HepG2 (cell line): ENCODE measurements around the gene SLC13A3. TPM values are rescaled to one million over a fixed set of nuclear protein-coding genes. Genes with fewer than 3 reads are reported as not detected.
A peak's percentile ranks its signal among the peaks of the same experiment; 100 is the strongest.

Experiments used
- CBX5 ChIP-seq: sonication (generic); formaldehyde crosslinking; IDR thresholded peaks from 2 replicates; pipeline ENCODE4 v1.4.0; 2020; ENCODE audit warnings: missing genetic modification reagents, borderline replicate concordance
- CENPBD1 ChIP-seq: sonication (generic); formaldehyde crosslinking; IDR thresholded peaks from 2 replicates; pipeline ENCODE4 v1.8.0; 2022; ENCODE audit warnings: missing genetic modification reagents, low read depth, mild to moderate bottlenecking, borderline replicate concordance
- GATA4 ChIP-seq: sonication (generic); IDR thresholded peaks from 2 replicates; pipeline ENCODE4 v1.6.1; 2016; ENCODE audit warnings: antibody characterized with exemption, low read depth, borderline replicate concordance
- HMG20B ChIP-seq: conservative IDR thresholded peaks from 2 replicates; pipeline ENCODE4 v1.6.1; 2016; ENCODE audit warnings: missing genetic modification reagents, missing compliant biosample characterization
- HNRNPH1 ChIP-seq: fragments of 200-400 bp; formaldehyde crosslinking; optimal IDR thresholded peaks from 2 replicates; pipeline ENCODE3; 2017; ENCODE audit warnings: mild to moderate bottlenecking, low read depth, low read length
- KDM2A ChIP-seq: sonication (generic); formaldehyde crosslinking; IDR thresholded peaks from 2 replicates; pipeline ENCODE4 v1.4.0; 2020; ENCODE audit warnings: low read depth, missing genetic modification reagents, borderline replicate concordance
- PCBP1 ChIP-seq: fragments of 200-400 bp; formaldehyde crosslinking; IDR thresholded peaks from 2 replicates; pipeline ENCODE4 v1.6.1; 2017; ENCODE audit warnings: mild to moderate bottlenecking, low read depth, low read length, borderline replicate concordance
- POGZ ChIP-seq: sonication (generic); formaldehyde crosslinking; IDR thresholded peaks from 2 replicates; pipeline ENCODE4 v1.4.0; 2020; ENCODE audit warnings: mild to moderate bottlenecking, missing genetic modification reagents
- REXO4 ChIP-seq: sonication (generic); formaldehyde crosslinking; IDR thresholded peaks from 2 replicates; pipeline ENCODE4 v1.8.0; 2022; ENCODE audit warnings: missing genetic modification reagents, mild to moderate bottlenecking, borderline replicate concordance
- SAP130 ChIP-seq: IDR thresholded peaks from 2 replicates; pipeline ENCODE4 v1.6.1; 2016; ENCODE audit warnings: low read depth
- SCMH1 ChIP-seq: sonication (generic); formaldehyde crosslinking; IDR thresholded peaks from 2 replicates; pipeline ENCODE4 v1.9.0; 2021; ENCODE audit warnings: missing genetic modification reagents, mild to moderate bottlenecking, borderline replicate concordance
- SRF ChIP-seq: IDR thresholded peaks from 2 replicates; pipeline ENCODE4 v1.6.1; 2011; ENCODE audit warnings: mild to moderate bottlenecking, low read depth, low read length, moderate library complexity
- TCF7 ChIP-seq: sonication (generic); IDR thresholded peaks from 2 replicates; pipeline ENCODE4 v1.6.1; 2016; ENCODE audit warnings: antibody characterized with exemption, low read depth
- TRAFD1 ChIP-seq: sonication (generic); formaldehyde crosslinking; IDR thresholded peaks from 2 replicates; pipeline ENCODE4 v1.5.1; 2020; ENCODE audit warnings: missing genetic modification reagents, mild to moderate bottlenecking, borderline replicate concordance
- TRIM24 ChIP-seq: sonication (generic); formaldehyde crosslinking; IDR thresholded peaks from 2 replicates; pipeline ENCODE4 v1.8.0; 2022; ENCODE audit warnings: mild to moderate bottlenecking, missing genetic modification reagents
- ZFP1 ChIP-seq: IDR thresholded peaks from 2 replicates; pipeline ENCODE4 v1.6.1; 2016
- ZNF138 ChIP-seq: sonication (generic); formaldehyde crosslinking; IDR thresholded peaks from 2 replicates; pipeline ENCODE4 v1.5.0; 2020; ENCODE audit warnings: mild to moderate bottlenecking, low read depth, missing genetic modification reagents
- ZNF292 ChIP-seq: sonication (generic); formaldehyde crosslinking; IDR thresholded peaks from 2 replicates; pipeline ENCODE4 v1.8.1; 2022; ENCODE audit warnings: mild to moderate bottlenecking, low read depth, missing genetic modification reagents, borderline replicate concordance
- ZNF326 ChIP-seq: sonication (generic); formaldehyde crosslinking; IDR thresholded peaks from 2 replicates; pipeline ENCODE4 v1.4.0; 2020; ENCODE audit warnings: missing genetic modification reagents, borderline replicate concordance
- ZNF501 ChIP-seq: sonication (generic); formaldehyde crosslinking; IDR thresholded peaks from 2 replicates; pipeline ENCODE4 v1.5.1; 2020; ENCODE audit warnings: mild to moderate bottlenecking, moderate library complexity, missing genetic modification reagents
- ZNF530 ChIP-seq: sonication (generic); formaldehyde crosslinking; IDR thresholded peaks from 2 replicates; pipeline ENCODE4 v1.5.0; 2020; ENCODE audit warnings: low read depth, mild to moderate bottlenecking, missing genetic modification reagents
- ZNF547 ChIP-seq: sonication (generic); formaldehyde crosslinking; IDR thresholded peaks from 2 replicates; pipeline ENCODE4 v1.5.1; 2020; ENCODE audit warnings: mild to moderate bottlenecking, missing genetic modification reagents
- ZNF605 ChIP-seq: sonication (generic); formaldehyde crosslinking; IDR thresholded peaks from 2 replicates; pipeline ENCODE4 v1.8.0; 2022; ENCODE audit warnings: mild to moderate bottlenecking, missing genetic modification reagents
- ZNF782 ChIP-seq: sonication (generic); formaldehyde crosslinking; IDR thresholded peaks from 2 replicates; pipeline ENCODE4 v1.4.0; 2020; ENCODE audit warnings: missing genetic modification reagents, mild to moderate bottlenecking, borderline replicate concordance
- ZSCAN21 ChIP-seq: sonication (generic); formaldehyde crosslinking; IDR thresholded peaks from 2 replicates; pipeline ENCODE4 v1.8.0; 2022; ENCODE audit warnings: mild to moderate bottlenecking, missing genetic modification reagents, moderate library complexity, borderline replicate concordance
- polyA plus RNA-seq, 8 experiments: library from polyadenylated mRNA; depleted of rRNA in 3 of 8; stranded (reverse) in 7 of 8; unstranded in 1 of 8; fragments of >200 nt; fragmentation: Illumina TruSeq in 4 of 8; extraction: Trizol in 4 of 8; gene quantifications; 2 replicates each; pipeline versions ENCODE4 v1.2.1 to v1.2.3, GENCODE V29; 2011 to 2016; ENCODE audit warnings: low read depth in 4 of 8, missing spikeins in 1 of 8, mixed read lengths in 1 of 8; ENCODE audit not compliant: insufficient read depth in 1 of 8
- total RNA-seq, 5 experiments: library from RNA; depleted of rRNA; stranded (reverse); fragments of >200 nt; fragmentation: Illumina TruSeq; extraction: Trizol; gene quantifications; 2 replicates each; pipeline ENCODE4 v1.2.3, GENCODE V29; 2016; ENCODE audit warnings: low read depth in 1 of 5
- TF ChIP-seq, protein P1 (sequence below): sonication (generic); formaldehyde crosslinking; IDR thresholded peaks from 2 replicates; pipeline ENCODE4 v1.5.0; 2020; ENCODE audit warnings: mild to moderate bottlenecking, missing genetic modification reagents
- TF ChIP-seq, protein P2 (sequence below): fragments of 450-650 bp; IDR thresholded peaks from 2 replicates; pipeline ENCODE4 v1.6.1; 2016

The SLC13A3 gene
- total and polyA plus RNA-seq, 2 of the 13 experiments (the other 11 are each of a cell fraction or from before 2014, with no cell fraction given) = 66.5 to 76.0 TPM

DNA sequence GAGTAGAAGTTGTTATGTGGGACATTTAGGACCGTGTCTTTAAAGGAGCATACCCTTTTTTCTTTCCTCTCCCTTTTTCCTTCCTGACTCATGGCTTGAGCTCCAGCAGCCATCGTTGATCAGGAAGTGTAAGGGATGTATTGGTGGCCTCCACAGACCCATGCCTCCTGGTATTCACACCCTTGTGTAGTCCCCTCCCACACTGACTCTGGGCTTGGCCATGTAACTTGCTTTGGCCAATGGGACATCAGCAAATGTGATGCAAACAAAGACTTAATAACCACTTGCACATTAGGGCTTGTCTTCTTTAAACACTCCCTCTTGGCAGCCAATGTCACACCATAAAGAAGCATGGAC lies 18.9 kb upstream of the SLC13A3 start (continued):
- TF ChIP-seq, protein P1, sequence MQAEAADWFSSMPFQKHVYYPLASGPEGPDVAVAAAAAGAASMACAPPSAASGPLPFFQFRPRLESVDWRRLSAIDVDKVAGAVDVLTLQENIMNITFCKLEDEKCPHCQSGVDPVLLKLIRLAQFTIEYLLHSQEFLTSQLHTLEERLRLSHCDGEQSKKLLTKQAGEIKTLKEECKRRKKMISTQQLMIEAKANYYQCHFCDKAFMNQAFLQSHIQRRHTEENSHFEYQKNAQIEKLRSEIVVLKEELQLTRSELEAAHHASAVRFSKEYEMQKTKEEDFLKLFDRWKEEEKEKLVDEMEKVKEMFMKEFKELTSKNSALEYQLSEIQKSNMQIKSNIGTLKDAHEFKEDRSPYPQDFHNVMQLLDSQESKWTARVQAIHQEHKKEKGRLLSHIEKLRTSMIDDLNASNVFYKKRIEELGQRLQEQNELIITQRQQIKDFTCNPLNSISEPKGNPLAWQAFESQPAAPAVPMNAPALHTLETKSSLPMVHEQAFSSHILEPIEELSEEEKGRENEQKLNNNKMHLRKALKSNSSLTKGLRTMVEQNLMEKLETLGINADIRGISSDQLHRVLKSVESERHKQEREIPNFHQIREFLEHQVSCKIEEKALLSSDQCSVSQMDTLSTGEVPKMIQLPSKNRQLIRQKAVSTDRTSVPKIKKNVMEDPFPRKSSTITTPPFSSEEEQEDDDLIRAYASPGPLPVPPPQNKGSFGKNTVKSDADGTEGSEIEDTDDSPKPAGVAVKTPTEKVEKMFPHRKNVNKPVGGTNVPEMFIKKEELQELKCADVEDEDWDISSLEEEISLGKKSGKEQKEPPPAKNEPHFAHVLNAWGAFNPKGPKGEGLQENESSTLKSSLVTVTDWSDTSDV = no peak
- TF ChIP-seq SCMH1 (CRISPR knock-in tag) = no peak
- TF ChIP-seq GATA4 = no peak
- TF ChIP-seq ZNF326 (CRISPR knock-in tag) = 0 out of 2 replicates have a peak, but pooled peaks have one; percentile 27
- peak; percentile 72; the same call in 1 of the 2 replicates for TF ChIP-seq ZNF138
- TF ChIP-seq TCF7 = no peak
- TF ChIP-seq TRAFD1 (CRISPR knock-in tag) = 0 out of 2 replicates have a peak, but pooled peaks have one; percentile 52
- no peak for TF ChIP-seq ZNF547 (CRISPR knock-in tag)
- no peak for TF ChIP-seq PCBP1
- no peak for TF ChIP-seq ZFP1 (CRISPR knock-in tag)
- TF ChIP-seq ZNF501 (CRISPR knock-in tag) = no peak
- 0 out of 2 replicates have a peak, but pooled peaks have one; percentile 5 for TF ChIP-seq ZNF605 (CRISPR knock-in tag)
- TF ChIP-seq POGZ (CRISPR knock-in tag) = no peak
- TF ChIP-seq CBX5 (CRISPR knock-in tag) = peak; percentile 70
- TF ChIP-seq ZNF292 = peak; percentile 13; the same call in 1 of the 2 replicates
- no peak for TF ChIP-seq ZNF782
- TF ChIP-seq SRF = no peak
- no peak for TF ChIP-seq CENPBD1 (CRISPR knock-in tag)
- TF ChIP-seq HNRNPH1 = no peak
- no peak for TF ChIP-seq REXO4 (CRISPR knock-in tag)
- 0 out of 2 replicates have a peak, but pooled peaks have one; percentile 5 for TF ChIP-seq ZSCAN21
- TF ChIP-seq HMG20B (CRISPR knock-in tag) = no peak
- TF ChIP-seq KDM2A (CRISPR knock-in tag) = no peak
- no peak for TF ChIP-seq ZNF530
- TF ChIP-seq SAP130 (CRISPR knock-in tag) = no peak
- TF ChIP-seq, protein P2, sequence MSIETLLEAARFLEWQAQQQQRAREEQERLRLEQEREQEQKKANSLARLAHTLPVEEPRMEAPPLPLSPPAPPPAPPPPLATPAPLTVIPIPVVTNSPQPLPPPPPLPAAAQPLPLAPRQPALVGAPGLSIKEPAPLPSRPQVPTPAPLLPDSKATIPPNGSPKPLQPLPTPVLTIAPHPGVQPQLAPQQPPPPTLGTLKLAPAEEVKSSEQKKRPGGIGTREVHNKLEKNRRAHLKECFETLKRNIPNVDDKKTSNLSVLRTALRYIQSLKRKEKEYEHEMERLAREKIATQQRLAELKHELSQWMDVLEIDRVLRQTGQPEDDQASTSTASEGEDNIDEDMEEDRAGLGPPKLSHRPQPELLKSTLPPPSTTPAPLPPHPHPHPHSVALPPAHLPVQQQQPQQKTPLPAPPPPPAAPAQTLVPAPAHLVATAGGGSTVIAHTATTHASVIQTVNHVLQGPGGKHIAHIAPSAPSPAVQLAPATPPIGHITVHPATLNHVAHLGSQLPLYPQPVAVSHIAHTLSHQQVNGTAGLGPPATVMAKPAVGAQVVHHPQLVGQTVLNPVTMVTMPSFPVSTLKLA = no peak
- TF ChIP-seq TRIM24 (CRISPR knock-in tag) = no peak
